ENCODE results near the gene CCDC138.

Gene CCDC138

GRCh38 chr2:108921096-108922030, 134.8 kb downstream of the CCDC138 start:
- Histone ChIP-seq H3K4me1 (ENCODE audit: control insufficient read depth in 5 of 5, insufficient read depth in 5 of 5, low read length in 5 of 5) (no peaks in the 10 kb centered on the region), H3K4me3 (ENCODE audit: low read depth in 1 of 5, low read length in 5 of 5) (no peak overlapping the region), H3K36me3 (ENCODE audit: control insufficient read depth in 5 of 5, insufficient read depth in 5 of 5, low read length in 5 of 5) (no peaks in the 10 kb centered on the region), H3K27me3 (ENCODE audit: control insufficient read depth in 5 of 5, insufficient read depth in 4 of 5, low read length in 5 of 5) (peaks cover 0 to 6% (median 2%) of the 10 kb centered on the region in 5 donors), H3K27ac (ENCODE audit: low read depth, low read length) (no peak overlapping the region), H3K9ac (ENCODE audit: low read length in 5 of 5) (no peak overlapping the region), H3K9me3 (ENCODE audit: control insufficient read depth in 5 of 5, low read length in 5 of 5) (no peaks in the 10 kb centered on the region)

- no peak overlapping the region for H3K27ac ChIP-seq (ENCODE audit: low read depth, low read length)
- no peaks in the 10 kb centered on the region for H3K9me3 ChIP-seq (ENCODE audit: control insufficient read depth in 5 of 5, low read length in 5 of 5)
- no peak overlapping the region for H3K4me3 ChIP-seq (ENCODE audit: low read depth in 1 of 5, low read length in 5 of 5)
- H3K36me3 ChIP-seq (ENCODE audit: control insufficient read depth in 5 of 5, insufficient read depth in 5 of 5, low read length in 5 of 5), result no peaks in the 10 kb centered on the region
- H3K4me1 ChIP-seq (ENCODE audit: control insufficient read depth in 5 of 5, insufficient read depth in 5 of 5, low read length in 5 of 5), result no peaks in the 10 kb centered on the region
- H3K9ac ChIP-seq (ENCODE audit: low read length in 5 of 5), result no peak overlapping the region
- peaks cover 0 to 6% (median 2%) of the 10 kb centered on the region in 5 donors for H3K27me3 ChIP-seq (ENCODE audit: control insufficient read depth in 5 of 5, insufficient read depth in 4 of 5, low read length in 5 of 5)
Measured at GRCh38 chr2:108922141-108922915, 135.8 kb downstream of the CCDC138 start.

GRCh38 chr2:108923019-108923700, 136.6 kb downstream of the CCDC138 start:
- Histone ChIP-seq H3K9me3 (ENCODE audit: control insufficient read depth in 5 of 5, low read length in 5 of 5) (no peaks in the 10 kb centered on the region), H3K36me3 (ENCODE audit: control insufficient read depth in 5 of 5, insufficient read depth in 5 of 5, low read length in 5 of 5) (no peaks in the 10 kb centered on the region), H3K9ac (ENCODE audit: low read length in 5 of 5) (no peak overlapping the region), H3K4me1 (ENCODE audit: control insufficient read depth in 5 of 5, insufficient read depth in 5 of 5, low read length in 5 of 5) (no peaks in the 10 kb centered on the region), H3K4me3 (ENCODE audit: low read depth in 1 of 5, low read length in 5 of 5) (no peak overlapping the region), H3K27me3 (ENCODE audit: control insufficient read depth in 5 of 5, insufficient read depth in 4 of 5, low read length in 5 of 5) (peaks cover 0 to 6% (median 2%) of the 10 kb centered on the region in 5 donors), H3K27ac (ENCODE audit: low read depth, low read length) (no peak overlapping the region)

GRCh38 chr2:108923736-108924579, 137.4 kb downstream of the CCDC138 start:
- H3K27me3 ChIP-seq (ENCODE audit: control insufficient read depth in 5 of 5, insufficient read depth in 4 of 5, low read length in 5 of 5), result peaks cover 0 to 4% (median 2%) of the 10 kb centered on the region in 5 donors
- H3K9ac ChIP-seq (ENCODE audit: low read length in 5 of 5), result no peak overlapping the region
- H3K36me3 ChIP-seq (ENCODE audit: control insufficient read depth in 5 of 5, insufficient read depth in 5 of 5, low read length in 5 of 5), result no peaks in the 10 kb centered on the region
- no peaks in the 10 kb centered on the region for H3K9me3 ChIP-seq (ENCODE audit: control insufficient read depth in 5 of 5, low read length in 5 of 5)
- H3K4me1 ChIP-seq (ENCODE audit: control insufficient read depth in 5 of 5, insufficient read depth in 5 of 5, low read length in 5 of 5), result no peaks in the 10 kb centered on the region
- H3K27ac ChIP-seq (ENCODE audit: low read depth, low read length), result no peak overlapping the region
- H3K4me3 ChIP-seq (ENCODE audit: low read depth in 1 of 5, low read length in 5 of 5), result no peak overlapping the region

GRCh38 chr2:108924580-108925251, 138.1 kb downstream of the CCDC138 start:
- Histone ChIP-seq H3K9me3 (ENCODE audit: control insufficient read depth in 5 of 5, low read length in 5 of 5) (no peaks in the 10 kb centered on the region), H3K27me3 (ENCODE audit: control insufficient read depth in 5 of 5, insufficient read depth in 4 of 5, low read length in 5 of 5) (peaks cover 0 to 4% (median 2%) of the 10 kb centered on the region in 5 donors), H3K4me1 (ENCODE audit: control insufficient read depth in 5 of 5, insufficient read depth in 5 of 5, low read length in 5 of 5) (no peaks in the 10 kb centered on the region), H3K36me3 (ENCODE audit: control insufficient read depth in 5 of 5, insufficient read depth in 5 of 5, low read length in 5 of 5) (no peaks in the 10 kb centered on the region), H3K9ac (ENCODE audit: low read length in 5 of 5) (no peak overlapping the region), H3K27ac (ENCODE audit: low read depth, low read length) (no peak overlapping the region), H3K4me3 (ENCODE audit: low read depth in 1 of 5, low read length in 5 of 5) (no peak overlapping the region)

GRCh38 chr2:108925286-108925685, 138.7 kb downstream of the CCDC138 start:
- no peaks in the 10 kb centered on the region for H3K4me1 ChIP-seq (ENCODE audit: control insufficient read depth in 5 of 5, insufficient read depth in 5 of 5, low read length in 5 of 5)
- no peak overlapping the region for H3K27ac ChIP-seq (ENCODE audit: low read depth, low read length)
- H3K4me3 ChIP-seq (ENCODE audit: low read depth in 1 of 5, low read length in 5 of 5), result no peak overlapping the region
- peaks cover 0 to 6% (median 3%) of the 10 kb centered on the region in 5 donors for H3K27me3 ChIP-seq (ENCODE audit: control insufficient read depth in 5 of 5, insufficient read depth in 4 of 5, low read length in 5 of 5)
- H3K9ac ChIP-seq (ENCODE audit: low read length in 5 of 5), result no peak overlapping the region
- no peaks in the 10 kb centered on the region for H3K9me3 ChIP-seq (ENCODE audit: control insufficient read depth in 5 of 5, low read length in 5 of 5)
- H3K36me3 ChIP-seq (ENCODE audit: control insufficient read depth in 5 of 5, insufficient read depth in 5 of 5, low read length in 5 of 5), result no peaks in the 10 kb centered on the region

GRCh38 chr2:108925735-108926134, 139.2 kb downstream of the CCDC138 start:
- Histone ChIP-seq H3K9me3 (ENCODE audit: control insufficient read depth in 5 of 5, low read length in 5 of 5) (no peaks in the 10 kb centered on the region), H3K27ac (ENCODE audit: low read depth, low read length) (no peak overlapping the region), H3K27me3 (ENCODE audit: control insufficient read depth in 5 of 5, insufficient read depth in 4 of 5, low read length in 5 of 5) (peaks cover 0 to 10% (median 3%) of the 10 kb centered on the region in 5 donors), H3K36me3 (ENCODE audit: control insufficient read depth in 5 of 5, insufficient read depth in 5 of 5, low read length in 5 of 5) (no peaks in the 10 kb centered on the region), H3K9ac (ENCODE audit: low read length in 5 of 5) (no peak overlapping the region), H3K4me1 (ENCODE audit: control insufficient read depth in 5 of 5, insufficient read depth in 5 of 5, low read length in 5 of 5) (no peaks in the 10 kb centered on the region), H3K4me3 (ENCODE audit: low read depth in 1 of 5, low read length in 5 of 5) (no peak overlapping the region)

All from subcutaneous abdominal adipose tissue (tissue), 5 donors.